Neuronal stem cell (in vitro differentiated cells): ENCODE data around the gene TSPEAR.
"Not testable (repeated sequence)": the region's sequence is repeated elsewhere in the genome, so short reads cannot be mapped to it uniquely, and the experiment has no call there.

Experiments
- DNase-seq: peaks from one replicate; pipeline ENCODE4 v3.0.0-alpha.2; 2013; ENCODE audit warnings: low spot score
- H2AFZ ChIP-seq: one replicate; pipeline ENCODE4 v1.6.1; 2013; ENCODE audit warnings: mild to moderate bottlenecking, low read length, inconsistent platforms
- H2AK5ac ChIP-seq: 2 replicates; pipeline ENCODE4 v1.6.1; 2013; ENCODE audit warnings: low read depth, mild to moderate bottlenecking, inconsistent platforms, low read length, moderate library complexity, mixed read lengths
- H2BK120ac ChIP-seq: 2 replicates; pipeline ENCODE4 v1.6.1; 2013; ENCODE audit warnings: low read depth, mild to moderate bottlenecking, inconsistent platforms, low read length, moderate library complexity, mixed read lengths
- H2BK12ac ChIP-seq: one replicate; pipeline ENCODE4 v1.6.1; 2013; ENCODE audit warnings: low read length, inconsistent platforms
- H2BK15ac ChIP-seq: 2 replicates; pipeline ENCODE4 v1.6.1; 2013; ENCODE audit warnings: mild to moderate bottlenecking, low read length, inconsistent platforms, mixed read lengths
- H2BK5ac ChIP-seq: one replicate; pipeline ENCODE4 v1.6.1; 2013; ENCODE audit warnings: inconsistent platforms, mild to moderate bottlenecking, low read length, moderate library complexity
- H3K14ac ChIP-seq: one replicate; pipeline ENCODE4 v1.6.1; 2013; ENCODE audit warnings: low read length, inconsistent platforms
- H3K18ac ChIP-seq: 2 replicates; pipeline ENCODE4 v1.6.1; 2013; ENCODE audit warnings: low read length, inconsistent platforms
- H3K23ac ChIP-seq: 2 replicates; pipeline ENCODE4 v1.6.1; 2013; ENCODE audit warnings: low read depth, mild to moderate bottlenecking, mixed read lengths, low read length, inconsistent platforms; ENCODE audit not compliant: poor library complexity
- H3K27ac ChIP-seq: replicated peaks from 3 replicates; pipeline ENCODE4 v1.5.1; 2013; ENCODE audit warnings: low read length, inconsistent platforms
- H3K27me3 ChIP-seq, 3 experiments: 2 replicates each; pipeline ENCODE4 v1.6.1; 2013; ENCODE audit warnings: low read length in 3 of 3, mild to moderate bottlenecking in 2 of 3, inconsistent platforms in 1 of 3, low read depth in 1 of 3, mixed read lengths in 1 of 3, moderate library complexity in 1 of 3; ENCODE audit not compliant: control insufficient read depth in 3 of 3, insufficient read depth in 3 of 3
- H3K36me3 ChIP-seq, 2 donors: replicated peaks in 1 of 2; 2 replicates each; pipeline ENCODE4 v1.6.1; 2013; ENCODE audit warnings: low read length in 2 of 2; ENCODE audit not compliant: control insufficient read depth in 2 of 2, insufficient read depth in 2 of 2
- H3K4ac ChIP-seq: 2 replicates; pipeline ENCODE4 v1.6.1; 2013; ENCODE audit warnings: inconsistent platforms, mild to moderate bottlenecking, low read length, moderate library complexity
- H3K4me1 ChIP-seq, 2 donors: 1 replicate in 1 of 2; 2 replicates in 1 of 2; pipeline ENCODE4 v1.6.1; 2013; ENCODE audit warnings: low read length in 2 of 2, low read depth in 1 of 2; ENCODE audit not compliant: control insufficient read depth in 2 of 2, insufficient read depth in 1 of 2
- H3K4me2 ChIP-seq: one replicate; pipeline ENCODE4 v1.6.1; 2013; ENCODE audit warnings: mild to moderate bottlenecking, low read length, inconsistent platforms; ENCODE audit not compliant: insufficient read depth, poor library complexity, severe bottlenecking
- H3K4me3 ChIP-seq, 2 donors: 2 replicates each; pipeline ENCODE4 v1.5.1; 2013; ENCODE audit warnings: low read length in 2 of 2, mild to moderate bottlenecking in 2 of 2, inconsistent platforms in 1 of 2, moderate library complexity in 1 of 2
- H3K79me1 ChIP-seq: one replicate; pipeline ENCODE4 v1.6.1; 2013; ENCODE audit warnings: low read depth, mild to moderate bottlenecking, inconsistent platforms, low read length, moderate library complexity
- H3K9ac ChIP-seq: one replicate; pipeline ENCODE4 v1.6.1; 2013; ENCODE audit warnings: mild to moderate bottlenecking, low read depth, low read length, inconsistent platforms; ENCODE audit not compliant: poor library complexity
- H3K9me3 ChIP-seq, 2 donors: replicated peaks in 1 of 2; 2 replicates each; pipeline versions ENCODE3 to v1.6.1; 2013; ENCODE audit warnings: low read length in 2 of 2, mild to moderate bottlenecking in 2 of 2, inconsistent platforms in 1 of 2, low read depth in 1 of 2, mixed read lengths in 1 of 2, moderate library complexity in 1 of 2; ENCODE audit not compliant: control insufficient read depth in 2 of 2, insufficient read depth in 1 of 2
- H4K8ac ChIP-seq: one replicate; pipeline ENCODE4 v1.6.1; 2013; ENCODE audit warnings: low read depth, mild to moderate bottlenecking, inconsistent platforms, low read length, moderate library complexity
- H4K91ac ChIP-seq: one replicate; pipeline ENCODE4 v1.6.1; 2013; ENCODE audit warnings: low read length, low read depth, mild to moderate bottlenecking, inconsistent platforms; ENCODE audit not compliant: poor library complexity
- WGBS, 2 donors: extraction: QIAGEN DNeasy Blood & Tissue Kit; methylation state at CpG; one replicate each; pipeline ENCODE4 v1.1.7; 2013; ENCODE audit warnings: missing lambda C conversion rate in 2 of 2, mixed read lengths in 1 of 2; ENCODE audit not compliant: insufficient read length in 2 of 2, insufficient replicate concordance in 1 of 2; ENCODE audit errors: extremely low coverage in 2 of 2; 5-methylcytosine and 5-hydroxymethylcytosine counted together

TSPEAR gene

GRCh38 chr21:44643741-44644310 lies 67.5 kb downstream of the TSPEAR start:
- Histone ChIP-seq H2BK5ac (no peak overlapping the region), H2BK12ac (no peak overlapping the region), H3K9me3 (peaks cover 4 to 6% of the 10 kb centered on the region in 2 donors), H3K9ac (no peak overlapping the region), H3K4me3 (no peak overlapping the region), H3K79me1 (no peaks in the 10 kb centered on the region), H2AFZ (no peak overlapping the region), H3K4ac (no peak overlapping the region), H3K18ac (no peak overlapping the region), H4K8ac (no peak overlapping the region), H2BK120ac (no peak overlapping the region), H3K4me2 (no peak overlapping the region), H3K23ac (no peak overlapping the region), H3K27ac (no peak overlapping the region), H2BK15ac (no peak overlapping the region), H3K36me3 (no peaks in the 10 kb centered on the region), H2AK5ac (no peak overlapping the region), H4K91ac (no peak overlapping the region), H3K14ac (no peak overlapping the region), H3K4me1 (peaks cover 0 to 3% of the 10 kb centered on the region in 2 donors), H3K27me3 (peaks cover 0 to 15% (median 0%) of the 10 kb centered on the region in 3 experiments)
- WGBS, 2 donors, result no CpG with 5 or more reads among the region's 14 CpGs
- no peak for DNase-seq

- H2BK5ac ChIP-seq, result no peak overlapping the region
- no peaks in the 10 kb centered on the region for H3K79me1 ChIP-seq
Measured at GRCh38 chr21:44640761-44641160, 70.6 kb downstream of the TSPEAR start.

GRCh38 chr21:44639331-44639655 lies 72.1 kb downstream of the TSPEAR start:
- no peak overlapping the region for H2BK12ac ChIP-seq

More at GRCh38 chr21:44640761-44641160, 70.6 kb downstream of the TSPEAR start:
- peaks cover 5 to 11% of the 10 kb centered on the region in 2 donors for H3K4me1 ChIP-seq
- no peak overlapping the region for H3K4ac ChIP-seq
- H4K8ac ChIP-seq, result no peak overlapping the region
- DNase-seq, result no peak
- H3K18ac ChIP-seq, result no peak overlapping the region
- H2AFZ ChIP-seq, result no peak overlapping the region
- H3K14ac ChIP-seq, result no peak overlapping the region
- H3K36me3 ChIP-seq, result no peaks in the 10 kb centered on the region
- H3K23ac ChIP-seq, result no peak overlapping the region
- no peak overlapping the region for H2AK5ac ChIP-seq
- H3K4me3 ChIP-seq, result no peak overlapping the region
- H3K9me3 ChIP-seq, result peaks cover 4 to 6% of the 10 kb centered on the region in 2 donors
- no peaks in the 10 kb centered on the region for H3K27me3 ChIP-seq
- H2BK12ac ChIP-seq, result no peak overlapping the region
- no peak overlapping the region for H4K91ac ChIP-seq
- no peak overlapping the region for H3K9ac ChIP-seq
- no CpG with 5 or more reads among the region's 5 CpGs for WGBS, 2 donors
- H3K4me2 ChIP-seq, result no peak overlapping the region
- no peak overlapping the region for H2BK15ac ChIP-seq
- no peak overlapping the region for H2BK120ac ChIP-seq
- H3K27ac ChIP-seq, result no peak overlapping the region

GRCh38 chr21:44638506-44639330 lies 72.7 kb downstream of the TSPEAR start:
- H3K79me1 ChIP-seq, H3K23ac ChIP-seq, H3K14ac ChIP-seq, H4K8ac ChIP-seq, H3K27me3 ChIP-seq, H3K36me3 ChIP-seq, H4K91ac ChIP-seq, H3K4me2 ChIP-seq, H3K27ac ChIP-seq, H2AFZ ChIP-seq, H2BK15ac ChIP-seq, H3K4ac ChIP-seq, H3K4me3 ChIP-seq, DNase-seq, H2BK120ac ChIP-seq, H2BK12ac ChIP-seq, H3K9ac ChIP-seq, H3K9me3 ChIP-seq: not testable (repeated sequence)
- Histone ChIP-seq H2BK5ac (peak overlapping the region; percentile 31), H3K18ac (peak overlapping the region; percentile 53), H2AK5ac (peak overlapping the region; percentile 92), H3K4me1 (peaks cover 5 to 11% of the 10 kb centered on the region in 2 donors)
- WGBS, 2 donors, result no CpG with 5 or more reads among the region's 21 CpGs

More at GRCh38 chr21:44639331-44639655, 72.1 kb downstream of the TSPEAR start:
- H2BK120ac ChIP-seq, result no peak overlapping the region
- H3K79me1 ChIP-seq, result no peaks in the 10 kb centered on the region
- no peak overlapping the region for H3K4me3 ChIP-seq
- no peak overlapping the region for H3K4ac ChIP-seq
- H3K27me3 ChIP-seq, result no peaks in the 10 kb centered on the region
- H2BK15ac ChIP-seq, result peak overlapping the region; percentile 24
- H3K9me3 ChIP-seq, result peaks cover 4 to 6% of the 10 kb centered on the region in 2 donors
- H3K9ac ChIP-seq, result no peak overlapping the region
- peaks cover 5 to 11% of the 10 kb centered on the region in 2 donors for H3K4me1 ChIP-seq
- peak overlapping the region; percentile 92 for H2AK5ac ChIP-seq
- no peak overlapping the region for H2AFZ ChIP-seq
- H3K18ac ChIP-seq, result peak overlapping the region; percentile 53
- WGBS, 2 donors, result no CpG with 5 or more reads among the region's 12 CpGs
- no peak for DNase-seq
- no peak overlapping the region for H3K23ac ChIP-seq
- H3K14ac ChIP-seq, result no peak overlapping the region
- no peak overlapping the region for H4K91ac ChIP-seq
- no peaks in the 10 kb centered on the region for H3K36me3 ChIP-seq
- H3K27ac ChIP-seq, result no peak overlapping the region
- peak overlapping the region; percentile 31 for H2BK5ac ChIP-seq
- H3K4me2 ChIP-seq, result no peak overlapping the region
- H4K8ac ChIP-seq, result no peak overlapping the region
